Fibroblast of peridontal ligament (primary cell): Measurements from ENCODE around the gene ACSM6.
"Not testable (repeated sequence)": the region's sequence is repeated elsewhere in the genome, so short reads cannot be mapped to it uniquely, and the experiment has no call there.

Source experiments
- DNase-seq: peaks from one replicate; pipeline ENCODE4 v3.0.0-alpha.2; 2010; ENCODE audit errors: extremely low read depth

Gene ACSM6

GRCh38 chr10:95193944-95194343, at the start of gene ACSM6:
TSS of gene ACSM6 (plus strand) at chr10:95194238. CDS start at chr10:95194486, 248 bp downstream.
- no peak for DNase-seq

GRCh38 chr10:95168694-95169093, 25.3 kb upstream of the ACSM6 start:
- DNase-seq: no peak

- no peak for DNase-seq
These were observed 24.5 kb upstream of the ACSM6 start for GRCh38 chr10:95169522-95169921.

- DNase-seq: no peak
These were observed 23.2 kb upstream of the ACSM6 start for GRCh38 chr10:95170790-95171189.

GRCh38 chr10:95171336-95171735, 22.7 kb upstream of the ACSM6 start:
- DNase-seq: no peak

- DNase-seq: no peak
These were observed 21.2 kb upstream of the ACSM6 start for GRCh38 chr10:95172851-95173250.

GRCh38 chr10:95176101-95176500, 17.9 kb upstream of the ACSM6 start:
- no peak for DNase-seq

- no peak for DNase-seq
These were observed 16.6 kb upstream of the ACSM6 start for GRCh38 chr10:95177429-95177828.

- DNase-seq: no peak
These were observed 15.8 kb upstream of the ACSM6 start for GRCh38 chr10:95178266-95178665.

- no peak for DNase-seq
These were observed 15.2 kb upstream of the ACSM6 start for GRCh38 chr10:95178797-95179196.

- peak; percentile 65 for DNase-seq
These were observed 12.3 kb upstream of the ACSM6 start for GRCh38 chr10:95181726-95182125.

- DNase-seq: peak; percentile 72
These were observed 10.5 kb upstream of the ACSM6 start for GRCh38 chr10:95183271-95184230.

- no peak for DNase-seq
These were observed 6.4 kb upstream of the ACSM6 start for GRCh38 chr10:95187617-95188016.

GRCh38 chr10:95188593-95188992, 5.4 kb upstream of the ACSM6 start:
- no peak for DNase-seq

- no peak for DNase-seq
These were observed 2.0 kb downstream of the ACSM6 start for GRCh38 chr10:95196046-95196445.

- DNase-seq: peak; percentile 37
These were observed 7.7 kb downstream of the ACSM6 start for GRCh38 chr10:95201736-95202135.

- DNase-seq: not testable (repeated sequence)
These were observed 8.8 kb downstream of the ACSM6 start for GRCh38 chr10:95202865-95203264.

GRCh38 chr10:95208702-95209391, 14.8 kb downstream of the ACSM6 start:
- DNase-seq: peak; percentile 38

GRCh38 chr10:95209509-95210127, 15.6 kb downstream of the ACSM6 start:
- DNase-seq: no peak

GRCh38 chr10:95211606-95212279, 17.7 kb downstream of the ACSM6 start:
- DNase-seq: peak; percentile 53

- no peak for DNase-seq
These were observed 20.3 kb downstream of the ACSM6 start for GRCh38 chr10:95214369-95214768.

GRCh38 chr10:95214793-95215192, 20.8 kb downstream of the ACSM6 start:
- peak; percentile 50 for DNase-seq
